OCI-M1 (cell line): Measurements from ENCODE around the gene MAPKBP1.
"Not testable (repeated sequence)": the region's sequence is repeated elsewhere in the genome, so short reads cannot be mapped to it uniquely, and the experiment has no call there.

ENCODE experiments used
- DNase-seq: peaks from one replicate; lab custom pipeline; 2025; lab: John Stamatoyannopoulos, UW

Gene MAPKBP1

GRCh38 chr15:41825572-41826535 lies 51.6 kb downstream of the MAPKBP1 start:
- DNase-seq: no peak

GRCh38 chr15:41827290-41827879 lies 53.1 kb downstream of the MAPKBP1 start:
- DNase-seq: no peak

- DNase-seq: peak; percentile 88
Measured at GRCh38 chr15:41827880-41828806, 53.9 kb downstream of the MAPKBP1 start, which contains the start of gene JMJD7. TSS of gene JMJD7 (plus strand) at chr15:41828092. CDS start at chr15:41828125, 33 bp downstream.

GRCh38 chr15:41828807-41829141 lies 54.5 kb downstream of the MAPKBP1 start:
- no peak for DNase-seq

- DNase-seq: no peak
Measured at GRCh38 chr15:41829959-41830646, 55.8 kb downstream of the MAPKBP1 start.

- DNase-seq: not testable (repeated sequence)
Measured at GRCh38 chr15:41831291-41831690, 57.0 kb downstream of the MAPKBP1 start.

GRCh38 chr15:41832208-41832607 lies 57.9 kb downstream of the MAPKBP1 start:
- DNase-seq: no peak

GRCh38 chr15:41832875-41833274 lies 58.6 kb downstream of the MAPKBP1 start:
- no peak for DNase-seq

- no peak for DNase-seq
Measured at GRCh38 chr15:41834096-41834495, 59.8 kb downstream of the MAPKBP1 start.

GRCh38 chr15:41836073-41836472 lies 61.8 kb downstream of the MAPKBP1 start:
- DNase-seq: no peak

- DNase-seq: no peak
Measured at GRCh38 chr15:41836713-41837454, 62.6 kb downstream of the MAPKBP1 start.

GRCh38 chr15:41838400-41838897 lies 64.2 kb downstream of the MAPKBP1 start, which contains the start of gene PLA2G4B:
TSS of gene PLA2G4B (plus strand) at chr15:41838847. CDS start at chr15:41838914, 67 bp downstream.
- DNase-seq: no peak

GRCh38 chr15:41839781-41840491 lies 65.7 kb downstream of the MAPKBP1 start:
- DNase-seq: no peak

- DNase-seq: no peak
Measured at GRCh38 chr15:41840673-41841072, 66.4 kb downstream of the MAPKBP1 start.

- DNase-seq: no peak
Measured at GRCh38 chr15:41841131-41841530, 66.8 kb downstream of the MAPKBP1 start.

- DNase-seq: no peak
Measured at GRCh38 chr15:41842229-41842628, 67.9 kb downstream of the MAPKBP1 start.

GRCh38 chr15:41843571-41843970 lies 69.3 kb downstream of the MAPKBP1 start:
- DNase-seq: no peak

GRCh38 chr15:41844814-41845213 lies 70.5 kb downstream of the MAPKBP1 start:
- no peak for DNase-seq

GRCh38 chr15:41847206-41847605 lies 72.9 kb downstream of the MAPKBP1 start:
- no peak for DNase-seq

GRCh38 chr15:41847981-41848380 lies 73.7 kb downstream of the MAPKBP1 start:
- DNase-seq: no peak
